Measurements from ENCODE around the gene WFDC6.
"Not testable (repeated sequence)": the region's sequence is repeated elsewhere in the genome, so short reads cannot be mapped to it uniquely, and the experiment has no call there.

WFDC6 gene

GRCh38 chr20:45579184-45579583 is 39.9 kb upstream of the WFDC6 start, which contains the start of gene WFDC8:
WFDC8 (minus strand) TSS chr20:45579284; CDS start chr20:45579247, 37 bp downstream.
- Histone ChIP-seq H3K4me2 (ENCODE audit: low read length) (no peak within 1 kb of the TSS), H4K8ac (ENCODE audit: low read depth, low read length) (no peak within 1 kb of the TSS), H2AK5ac (ENCODE audit: low read length) (peak within 1 kb of the TSS; percentile 83), H3K4me1 (ENCODE audit: control insufficient read depth, low read depth, low read length) (peaks cover 8% of the 10 kb centered on the region), H3K23ac (ENCODE audit: low read length) (no peak within 1 kb of the TSS), H3K56ac (ENCODE audit: low read length) (peak within 1 kb of the TSS; percentile 53), H3K27me3 (ENCODE audit: insufficient read depth, low read length, poor library complexity) (no peaks in the 10 kb centered on the region), H2BK15ac (replicated peaks; ENCODE audit: low read depth) (peak within 1 kb of the TSS; percentile 85), H2BK5ac (ENCODE audit: low read length) (peak within 1 kb of the TSS; percentile 58), H3K79me2 (ENCODE audit: control insufficient read depth, insufficient read depth, low read length) (no peaks in the 10 kb centered on the region), H3K36me3 (ENCODE audit: control insufficient read depth, insufficient read depth, low read length) (no peaks in the 10 kb centered on the region), H3K18ac (ENCODE audit: low read length) (peak within 1 kb of the TSS; percentile 80), H3K27ac (ENCODE audit: low read depth, low read length) (no peak within 1 kb of the TSS), H2BK120ac (ENCODE audit: low read depth, low read length) (no peak within 1 kb of the TSS), H3K4ac (ENCODE audit: low read depth, low read length) (peak within 1 kb of the TSS; percentile 94), H4K5ac (ENCODE audit: low read length) (no peak within 1 kb of the TSS), H3K4me3 (ENCODE audit: low read length) (no peak within 1 kb of the TSS), H3K9ac (ENCODE audit: low read length) (no peak within 1 kb of the TSS), H3K79me1 (ENCODE audit: low read length) (no peaks in the 10 kb centered on the region)
- no CpG with 5 or more reads among the region's 4 CpGs for WGBS (ENCODE audit: extremely low coverage, insufficient coverage, low lambda C conversion rate)
- DNase-seq = no peak

- Histone ChIP-seq H3K18ac (ENCODE audit: low read length) (peak overlapping the region; percentile 80), H3K4ac (ENCODE audit: low read depth, low read length) (peak overlapping the region; percentile 94), H3K23ac (ENCODE audit: low read length) (no peak overlapping the region), H3K56ac (ENCODE audit: low read length) (peak overlapping the region; percentile 17), H3K36me3 (ENCODE audit: control insufficient read depth, insufficient read depth, low read length) (no peaks in the 10 kb centered on the region), H4K8ac (ENCODE audit: low read depth, low read length) (no peak overlapping the region), H4K5ac (ENCODE audit: low read length) (no peak overlapping the region), H3K9ac (ENCODE audit: low read length) (no peak overlapping the region), H2BK5ac (ENCODE audit: low read length) (no peak overlapping the region), H3K27ac (ENCODE audit: low read depth, low read length) (no peak overlapping the region), H3K79me2 (ENCODE audit: control insufficient read depth, insufficient read depth, low read length) (no peaks in the 10 kb centered on the region), H2BK15ac (replicated peaks; ENCODE audit: low read depth) (peak overlapping the region; percentile 85), H2AK5ac (ENCODE audit: low read length) (no peak overlapping the region), H3K4me1 (ENCODE audit: control insufficient read depth, low read depth, low read length) (peaks cover 6% of the 10 kb centered on the region), H3K4me2 (ENCODE audit: low read length) (no peak overlapping the region), H3K27me3 (ENCODE audit: insufficient read depth, low read length, poor library complexity) (no peaks in the 10 kb centered on the region), H3K79me1 (ENCODE audit: low read length) (no peaks in the 10 kb centered on the region), H2BK120ac (ENCODE audit: low read depth, low read length) (no peak overlapping the region), H3K4me3 (ENCODE audit: low read length) (no peak overlapping the region)
- no CpG with 5 or more reads among the region's 1 CpG for WGBS (ENCODE audit: extremely low coverage, insufficient coverage, low lambda C conversion rate)
- no peak for DNase-seq
Observed at GRCh38 chr20:45578231-45578630, 38.9 kb upstream of the WFDC6 start.

DNA sequence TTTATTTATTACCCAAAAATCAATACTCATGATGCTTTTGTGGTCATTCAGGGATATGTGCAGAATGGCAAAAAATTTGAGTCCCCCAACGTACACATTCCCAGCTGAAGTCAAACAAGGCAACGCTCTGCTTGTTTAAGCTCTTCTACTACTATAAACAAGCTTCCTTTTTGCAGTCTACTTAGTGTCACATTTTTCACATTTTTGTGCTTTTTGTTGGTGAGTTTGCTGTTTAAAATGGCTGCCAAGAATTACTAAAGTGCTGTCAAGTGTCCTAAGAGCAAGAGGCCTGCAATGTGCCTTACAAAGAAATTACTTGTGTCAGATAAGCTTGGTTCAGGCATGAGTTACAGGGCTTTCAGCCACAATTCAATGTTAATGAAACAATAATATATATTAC is 37.7 kb upstream of the WFDC6 start:
- Histone ChIP-seq H3K4me3 (ENCODE audit: low read length) (no peak overlapping the region), H3K79me1 (ENCODE audit: low read length) (no peaks in the 10 kb centered on the region), H3K9ac (ENCODE audit: low read length) (no peak overlapping the region), H3K27ac (ENCODE audit: low read depth, low read length) (peak overlapping the region; percentile 51), H3K27me3 (ENCODE audit: insufficient read depth, low read length, poor library complexity) (no peaks in the 10 kb centered on the region), H3K4me1 (ENCODE audit: control insufficient read depth, low read depth, low read length) (peaks cover 5% of the 10 kb centered on the region), H2BK5ac (ENCODE audit: low read length) (no peak overlapping the region), H3K18ac (ENCODE audit: low read length) (no peak overlapping the region), H4K8ac (ENCODE audit: low read depth, low read length) (no peak overlapping the region), H4K5ac (ENCODE audit: low read length) (peak overlapping the region; percentile 81), H3K79me2 (ENCODE audit: control insufficient read depth, insufficient read depth, low read length) (no peaks in the 10 kb centered on the region), H2BK120ac (ENCODE audit: low read depth, low read length) (no peak overlapping the region), H3K23ac (ENCODE audit: low read length) (no peak overlapping the region), H3K4ac (ENCODE audit: low read depth, low read length) (no peak overlapping the region), H3K56ac (ENCODE audit: low read length) (peak overlapping the region; percentile 64), H2AK5ac (ENCODE audit: low read length) (no peak overlapping the region), H3K4me2 (ENCODE audit: low read length) (no peak overlapping the region), H2BK15ac (replicated peaks; ENCODE audit: low read depth) (no peak overlapping the region), H3K36me3 (ENCODE audit: control insufficient read depth, insufficient read depth, low read length) (no peaks in the 10 kb centered on the region)
- DNase-seq = peak; percentile 81
- no CpG with 5 or more reads among the region's 2 CpGs for WGBS (ENCODE audit: extremely low coverage, insufficient coverage, low lambda C conversion rate)

GRCh38 chr20:45575931-45576330 is 36.6 kb upstream of the WFDC6 start:
- H3K79me2 ChIP-seq (ENCODE audit: control insufficient read depth, insufficient read depth, low read length) = no peaks in the 10 kb centered on the region
- peak overlapping the region; percentile 38 for H3K56ac ChIP-seq (ENCODE audit: low read length)
- H3K27ac ChIP-seq (ENCODE audit: low read depth, low read length) = no peak overlapping the region
- H3K4me3 ChIP-seq (ENCODE audit: low read length) = no peak overlapping the region
- no peak overlapping the region for H4K8ac ChIP-seq (ENCODE audit: low read depth, low read length)
- H3K79me1 ChIP-seq (ENCODE audit: low read length) = no peaks in the 10 kb centered on the region
- no peaks in the 10 kb centered on the region for H3K36me3 ChIP-seq (ENCODE audit: control insufficient read depth, insufficient read depth, low read length)
- WGBS (ENCODE audit: extremely low coverage, insufficient coverage, low lambda C conversion rate) = no CpG with 5 or more reads among the region's 3 CpGs
- H3K27me3 ChIP-seq (ENCODE audit: insufficient read depth, low read length, poor library complexity) = no peaks in the 10 kb centered on the region
- no peak overlapping the region for H3K9ac ChIP-seq (ENCODE audit: low read length)
- H3K23ac ChIP-seq (ENCODE audit: low read length) = no peak overlapping the region
- DNase-seq = no peak
- H4K5ac ChIP-seq (ENCODE audit: low read length) = no peak overlapping the region
- peak overlapping the region; percentile 7 for H3K18ac ChIP-seq (ENCODE audit: low read length)
- peak overlapping the region; percentile 55 for H2AK5ac ChIP-seq (ENCODE audit: low read length)
- H2BK15ac ChIP-seq (replicated peaks; ENCODE audit: low read depth) = no peak overlapping the region
- no peak overlapping the region for H2BK120ac ChIP-seq (ENCODE audit: low read depth, low read length)
- no peak overlapping the region for H3K4me2 ChIP-seq (ENCODE audit: low read length)
- H3K4ac ChIP-seq (ENCODE audit: low read depth, low read length) = no peak overlapping the region
- H3K4me1 ChIP-seq (ENCODE audit: control insufficient read depth, low read depth, low read length) = peaks cover 3% of the 10 kb centered on the region
- no peak overlapping the region for H2BK5ac ChIP-seq (ENCODE audit: low read length)

DNA sequence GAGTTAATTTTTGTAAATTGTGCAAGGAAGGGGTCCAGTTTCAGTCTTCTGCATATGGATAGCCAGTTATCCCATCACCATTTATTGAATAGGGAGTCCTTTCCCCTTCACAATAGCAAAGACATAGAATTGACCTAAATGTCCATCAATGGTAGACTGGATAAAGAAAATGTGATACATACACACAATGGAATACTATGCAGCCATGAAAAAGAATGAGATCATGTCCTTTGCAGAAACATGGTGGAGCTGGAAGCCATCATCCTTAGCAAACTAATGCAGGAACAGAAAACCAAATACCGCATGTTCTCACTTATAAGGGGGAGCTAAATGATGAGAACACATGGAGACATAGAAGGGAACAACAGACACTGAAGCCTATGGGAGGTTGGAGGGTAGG is 30.4 kb upstream of the WFDC6 start:
- H3K4me2 ChIP-seq (ENCODE audit: low read length); DNase-seq; H3K36me3 ChIP-seq (ENCODE audit: control insufficient read depth, insufficient read depth, low read length); H3K79me2 ChIP-seq (ENCODE audit: control insufficient read depth, insufficient read depth, low read length); H2BK15ac ChIP-seq (replicated peaks; ENCODE audit: low read depth); H2AK5ac ChIP-seq (ENCODE audit: low read length); H3K4me3 ChIP-seq (ENCODE audit: low read length); H2BK120ac ChIP-seq (ENCODE audit: low read depth, low read length); H3K27ac ChIP-seq (ENCODE audit: low read depth, low read length); H3K27me3 ChIP-seq (ENCODE audit: insufficient read depth, low read length, poor library complexity); H3K4me1 ChIP-seq (ENCODE audit: control insufficient read depth, low read depth, low read length); H3K18ac ChIP-seq (ENCODE audit: low read length); H3K9ac ChIP-seq (ENCODE audit: low read length); H3K79me1 ChIP-seq (ENCODE audit: low read length); H2BK5ac ChIP-seq (ENCODE audit: low read length); H4K5ac ChIP-seq (ENCODE audit: low read length); H4K8ac ChIP-seq (ENCODE audit: low read depth, low read length); H3K23ac ChIP-seq (ENCODE audit: low read length); H3K56ac ChIP-seq (ENCODE audit: low read length); H3K4ac ChIP-seq (ENCODE audit: low read depth, low read length): not testable (repeated sequence)
- WGBS (ENCODE audit: extremely low coverage, insufficient coverage, low lambda C conversion rate) = no CpG with 5 or more reads among the region's 1 CpG

DNA sequence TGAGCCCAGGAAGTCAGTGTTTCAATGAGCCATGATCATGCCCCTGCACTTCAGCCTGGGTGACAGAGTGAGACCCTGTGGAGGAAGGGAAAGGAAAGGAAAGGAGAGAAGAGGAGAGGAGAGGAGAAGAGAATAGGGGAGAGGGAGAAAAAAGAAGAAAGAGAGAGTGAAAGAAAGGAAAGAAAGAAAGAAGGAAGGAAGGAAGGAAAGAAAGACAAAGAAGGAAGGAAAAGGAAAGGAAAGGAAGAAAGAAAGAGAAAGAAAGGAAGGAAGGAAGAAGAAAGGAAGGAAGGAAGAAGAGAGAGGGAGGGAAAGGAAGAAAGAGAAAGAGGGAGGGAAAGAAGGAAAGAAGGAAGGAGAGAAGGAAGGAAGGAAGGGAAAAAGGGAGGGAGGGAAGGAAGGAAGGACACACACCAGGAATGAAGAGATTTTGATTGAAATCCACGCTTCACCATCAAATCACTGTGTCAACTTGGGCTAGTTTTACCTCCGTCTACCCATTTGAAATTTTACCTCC is 25.5 kb upstream of the WFDC6 start:
- no peak overlapping the region for H2BK5ac ChIP-seq (ENCODE audit: low read length)
- H3K4me3 ChIP-seq (ENCODE audit: low read length) = no peak overlapping the region
- no peak overlapping the region for H3K4ac ChIP-seq (ENCODE audit: low read depth, low read length)
- H4K8ac ChIP-seq (ENCODE audit: low read depth, low read length) = no peak overlapping the region
- H4K5ac ChIP-seq (ENCODE audit: low read length) = no peak overlapping the region
- H3K79me1 ChIP-seq (ENCODE audit: low read length) = no peaks in the 10 kb centered on the region
- H3K23ac ChIP-seq (ENCODE audit: low read length) = no peak overlapping the region
- no peak overlapping the region for H2BK15ac ChIP-seq (replicated peaks; ENCODE audit: low read depth)
- H3K9ac ChIP-seq (ENCODE audit: low read length) = no peak overlapping the region
- no peaks in the 10 kb centered on the region for H3K79me2 ChIP-seq (ENCODE audit: control insufficient read depth, insufficient read depth, low read length)
- H3K56ac ChIP-seq (ENCODE audit: low read length) = no peak overlapping the region
- H3K4me1 ChIP-seq (ENCODE audit: control insufficient read depth, low read depth, low read length) = no peaks in the 10 kb centered on the region
- DNase-seq = no peak
- no peak overlapping the region for H3K4me2 ChIP-seq (ENCODE audit: low read length)
- H3K18ac ChIP-seq (ENCODE audit: low read length) = no peak overlapping the region
- no CpG with 5 or more reads among the region's 2 CpGs for WGBS (ENCODE audit: extremely low coverage, insufficient coverage, low lambda C conversion rate)
- H3K27me3 ChIP-seq (ENCODE audit: insufficient read depth, low read length, poor library complexity) = no peaks in the 10 kb centered on the region
- H2BK120ac ChIP-seq (ENCODE audit: low read depth, low read length) = no peak overlapping the region
- H3K27ac ChIP-seq (ENCODE audit: low read depth, low read length) = no peak overlapping the region
- no peak overlapping the region for H2AK5ac ChIP-seq (ENCODE audit: low read length)
- no peaks in the 10 kb centered on the region for H3K36me3 ChIP-seq (ENCODE audit: control insufficient read depth, insufficient read depth, low read length)

Measured in mesendoderm (in vitro differentiated cells).